T-helper 17 cell (primary cell): ENCODE measurements around the gene CCR2. TPM values are rescaled to one million over a fixed set of nuclear protein-coding genes. Genes with fewer than 3 reads are reported as not detected.
"Not testable (repeated sequence)": the region's sequence is repeated elsewhere in the genome, so short reads cannot be mapped to it uniquely, and the experiment has no call there.

ENCODE experiments used
- ATAC-seq: fragments of 150-1000 bp; cut with Tn5 transposase; 2 replicates; pipeline ENCODE4 v1.10.0; 2021; ENCODE audit warnings: mild to moderate bottlenecking, moderate library complexity
- DNase-seq, 3 donors: peaks; one replicate each; pipeline versions ENCODE4 v3.0.0 to v3.0.0-alpha.2; 2020 to 2021
- H3K9me3 ChIP-seq: one replicate; pipeline ENCODE4 v1.7.0; 2013; ENCODE audit warnings: low read length, mild to moderate bottlenecking; ENCODE audit not compliant: control insufficient read depth, poor library complexity, severe bottlenecking
- H3K27ac Mint-ChIP-seq: one replicate; pipeline ENCODE4 v1.8.0; 2022; ENCODE audit warnings: mild to moderate bottlenecking, moderate library complexity, mixed read lengths
- H3K27me3 Mint-ChIP-seq: one replicate; pipeline ENCODE4 v1.8.0; 2022; ENCODE audit warnings: mixed read lengths
- H3K36me3 Mint-ChIP-seq: one replicate; pipeline ENCODE4 v1.8.0; 2022; ENCODE audit warnings: low read depth, mixed read lengths
- H3K4me1 Mint-ChIP-seq: one replicate; pipeline ENCODE4 v1.8.0; 2022; ENCODE audit warnings: mild to moderate bottlenecking, mixed read lengths
- H3K4me3 Mint-ChIP-seq: one replicate; pipeline ENCODE4 v1.8.0; 2022; ENCODE audit warnings: mild to moderate bottlenecking, moderate library complexity, mixed read lengths
- total RNA-seq, 4 donors: library from RNA in 2 of 4; stranded (reverse) in 2 of 4; gene quantifications; one replicate each; pipeline ENCODE4 v1.2.3 and lab custom pipeline; 2022 to 2026

Gene CCR2
- total RNA-seq (10 to 100 TPM; 12.4 to 14.2 TPM), total RNA-seq (lab: John Stamatoyannopoulos, UW) (33.5 to 60.0 reads per million in 2 donors)

GRCh38 chr3:46353647-46354410 is at the start of gene CCR2:
TSS of gene CCR2 (plus strand) at chr3:46354111. CDS start at chr3:46357528, 3,417 bp downstream.
- DNase-seq (no peak), ATAC-seq (peak; percentile 30)
- H3K36me3 Mint-ChIP-seq, result peaks cover 19% of the 10 kb centered on the region
- H3K4me3 Mint-ChIP-seq, result peak within 1 kb of the TSS; percentile 92
- peaks cover 78% of the 10 kb centered on the region for H3K4me1 Mint-ChIP-seq
- peak within 1 kb of the TSS; percentile 95 for H3K27ac Mint-ChIP-seq
- no peaks in the 10 kb centered on the region for H3K27me3 Mint-ChIP-seq
- H3K9me3 ChIP-seq, result no peaks in the 10 kb centered on the region

GRCh38 chr3:46304739-46305138 is 49.2 kb upstream of the CCR2 start:
- Mint-ChIP-seq H3K27ac (no peak overlapping the region), H3K4me3 (no peak overlapping the region), H3K4me1 (peaks cover 20% of the 10 kb centered on the region), H3K27me3 (no peaks in the 10 kb centered on the region), H3K36me3 (peaks cover 2% of the 10 kb centered on the region)
- DNase-seq (no peak), ATAC-seq (no peak)
- no peaks in the 10 kb centered on the region for H3K9me3 ChIP-seq

GRCh38 chr3:46312991-46313390 is 40.9 kb upstream of the CCR2 start:
- no peak overlapping the region for H3K27ac Mint-ChIP-seq
- no peak for DNase-seq
- H3K4me1 Mint-ChIP-seq, result peaks cover 4% of the 10 kb centered on the region
- no peak overlapping the region for H3K4me3 Mint-ChIP-seq
- no peaks in the 10 kb centered on the region for H3K27me3 Mint-ChIP-seq
- H3K36me3 Mint-ChIP-seq, result peaks cover 4% of the 10 kb centered on the region
- no peaks in the 10 kb centered on the region for H3K9me3 ChIP-seq
- ATAC-seq, result no peak

- H3K27me3 Mint-ChIP-seq, result no peaks in the 10 kb centered on the region
- no peak for ATAC-seq
- H3K27ac Mint-ChIP-seq, result no peak overlapping the region
- H3K36me3 Mint-ChIP-seq, result peaks cover 2% of the 10 kb centered on the region
- no peak for DNase-seq
- no peak overlapping the region for H3K4me3 Mint-ChIP-seq
- no peaks in the 10 kb centered on the region for H3K9me3 ChIP-seq
- H3K4me1 Mint-ChIP-seq, result peaks cover 2% of the 10 kb centered on the region
Observed at GRCh38 chr3:46314517-46314916, 39.4 kb upstream of the CCR2 start.

GRCh38 chr3:46316206-46316605 is 37.7 kb upstream of the CCR2 start:
- Mint-ChIP-seq H3K36me3 (no peaks in the 10 kb centered on the region), H3K27ac (no peak overlapping the region), H3K4me3 (no peak overlapping the region), H3K4me1 (peaks cover 2% of the 10 kb centered on the region), H3K27me3 (no peaks in the 10 kb centered on the region)
- ATAC-seq (no peak), DNase-seq (no peak)
- no peaks in the 10 kb centered on the region for H3K9me3 ChIP-seq

- H3K36me3 Mint-ChIP-seq, result no peaks in the 10 kb centered on the region
- no peaks in the 10 kb centered on the region for H3K4me1 Mint-ChIP-seq
- DNase-seq, result no peak
- H3K27ac Mint-ChIP-seq, result no peak overlapping the region
- H3K9me3 ChIP-seq, result no peaks in the 10 kb centered on the region
- no peaks in the 10 kb centered on the region for H3K27me3 Mint-ChIP-seq
- ATAC-seq, result no peak
- no peak overlapping the region for H3K4me3 Mint-ChIP-seq
Observed at GRCh38 chr3:46318207-46318927, 35.5 kb upstream of the CCR2 start.

GRCh38 chr3:46321461-46322104 is 32.3 kb upstream of the CCR2 start:
- ATAC-seq, result no peak
- no peaks in the 10 kb centered on the region for H3K27me3 Mint-ChIP-seq
- no peaks in the 10 kb centered on the region for H3K36me3 Mint-ChIP-seq
- no peak for DNase-seq
- H3K4me1 Mint-ChIP-seq, result no peaks in the 10 kb centered on the region
- no peak overlapping the region for H3K4me3 Mint-ChIP-seq
- H3K27ac Mint-ChIP-seq, result no peak overlapping the region
- H3K9me3 ChIP-seq, result no peaks in the 10 kb centered on the region

- ATAC-seq, result no peak
- H3K4me3 Mint-ChIP-seq, result no peak overlapping the region
- no peaks in the 10 kb centered on the region for H3K27me3 Mint-ChIP-seq
- H3K27ac Mint-ChIP-seq, result no peak overlapping the region
- no peaks in the 10 kb centered on the region for H3K4me1 Mint-ChIP-seq
- no peak for DNase-seq
- H3K9me3 ChIP-seq, result no peaks in the 10 kb centered on the region
- H3K36me3 Mint-ChIP-seq, result no peaks in the 10 kb centered on the region
Observed at GRCh38 chr3:46324036-46324435, 29.9 kb upstream of the CCR2 start.

GRCh38 chr3:46325645-46326300 is 28.1 kb upstream of the CCR2 start:
- DNase-seq, result no peak

GRCh38 chr3:46330676-46331075 is 23.2 kb upstream of the CCR2 start:
- H3K4me1 Mint-ChIP-seq, result peaks cover 10% of the 10 kb centered on the region
- H3K36me3 Mint-ChIP-seq, H3K4me3 Mint-ChIP-seq, H3K9me3 ChIP-seq, H3K27ac Mint-ChIP-seq, H3K27me3 Mint-ChIP-seq, DNase-seq, ATAC-seq: not testable (repeated sequence)

More at GRCh38 chr3:46325645-46326300, 28.1 kb upstream of the CCR2 start:
- H3K9me3 ChIP-seq, result no peaks in the 10 kb centered on the region
- Mint-ChIP-seq H3K4me1 (no peaks in the 10 kb centered on the region), H3K36me3 (no peaks in the 10 kb centered on the region), H3K27me3 (no peaks in the 10 kb centered on the region), H3K27ac (no peak overlapping the region), H3K4me3 (no peak overlapping the region)
- ATAC-seq, result no peak

- Mint-ChIP-seq H3K36me3 (no peaks in the 10 kb centered on the region), H3K4me1 (peaks cover 10% of the 10 kb centered on the region), H3K4me3 (no peak overlapping the region), H3K27ac (peak overlapping the region; percentile 8), H3K27me3 (no peaks in the 10 kb centered on the region)
- no peak for ATAC-seq
- no peak for DNase-seq
- no peaks in the 10 kb centered on the region for H3K9me3 ChIP-seq
Observed at GRCh38 chr3:46334741-46335478, 19.0 kb upstream of the CCR2 start.

GRCh38 chr3:46335541-46335940 is 18.4 kb upstream of the CCR2 start:
- H3K9me3 ChIP-seq, result no peaks in the 10 kb centered on the region
- Mint-ChIP-seq H3K27ac (peak overlapping the region; percentile 8), H3K4me3 (no peak overlapping the region), H3K27me3 (no peaks in the 10 kb centered on the region), H3K4me1 (peaks cover 10% of the 10 kb centered on the region), H3K36me3 (no peaks in the 10 kb centered on the region)
- DNase-seq, result no peak
- ATAC-seq, result no peak
